ENCODE measurements around the gene IFRD2.

GRCh38 chr3:50322386-50323091 lies 30.3 kb upstream of the IFRD2 start, which contains the start of gene HYAL2:
- TF ChIP-seq POLR2A (IDR thresholded peaks at IDR 0.05): no peak
- TF ChIP-seq, protein P1, sequence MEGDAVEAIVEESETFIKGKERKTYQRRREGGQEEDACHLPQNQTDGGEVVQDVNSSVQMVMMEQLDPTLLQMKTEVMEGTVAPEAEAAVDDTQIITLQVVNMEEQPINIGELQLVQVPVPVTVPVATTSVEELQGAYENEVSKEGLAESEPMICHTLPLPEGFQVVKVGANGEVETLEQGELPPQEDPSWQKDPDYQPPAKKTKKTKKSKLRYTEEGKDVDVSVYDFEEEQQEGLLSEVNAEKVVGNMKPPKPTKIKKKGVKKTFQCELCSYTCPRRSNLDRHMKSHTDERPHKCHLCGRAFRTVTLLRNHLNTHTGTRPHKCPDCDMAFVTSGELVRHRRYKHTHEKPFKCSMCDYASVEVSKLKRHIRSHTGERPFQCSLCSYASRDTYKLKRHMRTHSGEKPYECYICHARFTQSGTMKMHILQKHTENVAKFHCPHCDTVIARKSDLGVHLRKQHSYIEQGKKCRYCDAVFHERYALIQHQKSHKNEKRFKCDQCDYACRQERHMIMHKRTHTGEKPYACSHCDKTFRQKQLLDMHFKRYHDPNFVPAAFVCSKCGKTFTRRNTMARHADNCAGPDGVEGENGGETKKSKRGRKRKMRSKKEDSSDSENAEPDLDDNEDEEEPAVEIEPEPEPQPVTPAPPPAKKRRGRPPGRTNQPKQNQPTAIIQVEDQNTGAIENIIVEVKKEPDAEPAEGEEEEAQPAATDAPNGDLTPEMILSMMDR (IDR thresholded peaks at IDR 0.05): no peak

All from testis (tissue), 2 donors.